SH-SY5Y (cell line): ENCODE results near the gene GREB1.

Experiments used
- GATA2 ChIP-seq: IDR thresholded peaks from 2 replicates; pipeline ENCODE4 v1.6.1; 2011; ENCODE audit warnings: mild to moderate bottlenecking, low read depth, low read length
- GATA3 ChIP-seq: IDR thresholded peaks from 2 replicates; pipeline ENCODE4 v1.6.1; 2011; ENCODE audit warnings: low read depth, mild to moderate bottlenecking, low read length, moderate library complexity

DNA sequence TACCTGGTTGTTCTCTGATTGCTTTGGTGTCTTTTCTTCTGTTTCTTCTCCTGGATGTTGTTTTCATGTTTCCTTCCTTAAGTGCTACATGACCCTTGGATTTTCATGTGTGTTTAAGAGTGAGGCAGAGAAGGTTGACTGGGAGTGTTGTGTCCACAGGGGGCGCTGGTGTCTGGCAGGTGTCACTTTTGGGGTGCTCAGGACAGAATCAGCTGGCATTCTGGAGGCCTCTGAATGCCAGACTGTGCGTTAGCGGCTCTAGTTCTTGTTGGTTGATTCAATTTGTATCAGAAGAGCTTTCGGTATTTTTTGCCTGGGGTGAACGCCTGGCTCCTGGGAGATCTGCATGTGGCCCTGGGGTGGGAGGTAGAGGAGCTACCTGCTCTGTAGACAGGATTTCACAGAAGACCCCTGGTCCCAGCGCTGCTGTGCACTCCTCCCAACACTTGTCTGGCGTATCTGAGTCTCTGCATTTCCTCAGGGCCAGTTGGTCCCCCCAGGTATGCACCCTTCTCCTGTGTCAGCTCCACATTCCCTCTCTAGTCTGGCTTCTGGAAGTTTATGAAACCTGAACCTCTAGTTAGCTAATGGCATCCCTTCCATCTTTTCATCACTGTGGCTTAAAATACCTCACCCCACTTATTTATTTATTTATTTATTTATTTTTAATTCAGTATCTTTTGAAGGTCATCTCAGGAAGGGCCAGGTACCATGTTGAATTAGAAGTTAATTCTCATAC lies 1.1 kb downstream of the GREB1 start:
- TF ChIP-seq GATA3 (no peak), GATA2 (no peak)
